H9 (cell line): Measurements from ENCODE around the gene PTPRN2. TPM values are rescaled to one million over a fixed set of nuclear protein-coding genes. Genes with fewer than 3 reads are reported as not detected.
A peak's percentile ranks its signal among the peaks of the same experiment; 100 is the strongest.

Experiments
- DNase-seq: peaks from one replicate; pipeline ENCODE4 v3.0.0-alpha.2; 2017
- H2AFZ ChIP-seq: one replicate; pipeline ENCODE4 v1.6.1; 2013; ENCODE audit warnings: mild to moderate bottlenecking, low read length, control low read depth, moderate library complexity
- H2AK5ac ChIP-seq: 2 replicates; pipeline ENCODE4 v1.6.1; 2013; ENCODE audit warnings: low read length, control low read depth, mixed read lengths; ENCODE audit not compliant: insufficient read length
- H2BK120ac ChIP-seq: one replicate; pipeline ENCODE4 v1.6.1; 2013; ENCODE audit warnings: low read depth, mild to moderate bottlenecking, low read length, control low read depth, inconsistent platforms; ENCODE audit not compliant: poor library complexity, severe bottlenecking
- H2BK12ac ChIP-seq: 2 replicates; pipeline ENCODE4 v1.6.1; 2013; ENCODE audit warnings: low read length, control low read depth, mixed read lengths, low read depth; ENCODE audit not compliant: insufficient read length
- H2BK15ac ChIP-seq: 2 replicates; pipeline ENCODE4 v1.6.1; 2013; ENCODE audit warnings: low read depth, low read length, control low read depth
- H2BK20ac ChIP-seq: one replicate; pipeline ENCODE4 v1.6.1; 2013; ENCODE audit warnings: low read depth, mild to moderate bottlenecking, low read length, control low read depth, inconsistent platforms; ENCODE audit not compliant: poor library complexity, severe bottlenecking
- H2BK5ac ChIP-seq: 2 replicates; pipeline ENCODE4 v1.6.1; 2013; ENCODE audit warnings: low read length, control low read depth, mixed read lengths; ENCODE audit not compliant: insufficient read length
- H3K14ac ChIP-seq: 2 replicates; pipeline ENCODE4 v1.6.1; 2013; ENCODE audit warnings: low read length, control low read depth; ENCODE audit not compliant: insufficient read depth
- H3K18ac ChIP-seq: 2 replicates; pipeline ENCODE4 v1.6.1; 2013; ENCODE audit warnings: low read depth, mild to moderate bottlenecking, mixed read lengths, low read length, control low read depth; ENCODE audit not compliant: insufficient read length
- H3K23ac ChIP-seq: 2 replicates; pipeline ENCODE4 v1.6.1; 2013; ENCODE audit warnings: low read length, control low read depth, mixed read lengths, low read depth; ENCODE audit not compliant: insufficient read length
- H3K23me2 ChIP-seq: 2 replicates; pipeline ENCODE4 v1.6.1; 2013; ENCODE audit warnings: low read depth, mild to moderate bottlenecking, mixed read lengths, low read length, control low read depth; ENCODE audit not compliant: insufficient read length, poor library complexity, severe bottlenecking
- H3K27ac ChIP-seq: 2 replicates; pipeline ENCODE4 v1.5.1; 2013; ENCODE audit warnings: low read length, control low read depth, mixed read lengths, low read depth; ENCODE audit not compliant: insufficient read length
- H3K27me3 ChIP-seq: 2 replicates; pipeline ENCODE4 v1.6.1; 2013; ENCODE audit warnings: low read length, control low read depth, inconsistent platforms; ENCODE audit not compliant: insufficient read depth
- H3K4ac ChIP-seq: 2 replicates; pipeline ENCODE4 v1.6.1; 2013; ENCODE audit warnings: low read depth, mild to moderate bottlenecking, control low read depth, inconsistent platforms, low read length, moderate library complexity
- H3K4me1 ChIP-seq: 2 replicates; pipeline ENCODE4 v1.6.1; 2013; ENCODE audit warnings: low read length, control low read depth, inconsistent platforms; ENCODE audit not compliant: insufficient read depth
- H3K4me2 ChIP-seq: 2 replicates; pipeline ENCODE4 v1.6.1; 2013; ENCODE audit warnings: low read length, control low read depth, mixed read lengths; ENCODE audit not compliant: insufficient read length, insufficient read depth
- H3K56ac ChIP-seq: 2 replicates; pipeline ENCODE4 v1.6.1; 2013; ENCODE audit warnings: low read depth, mild to moderate bottlenecking, mixed read lengths, low read length, control low read depth; ENCODE audit not compliant: insufficient read length
- H3K79me1 ChIP-seq: 2 replicates; pipeline ENCODE4 v1.6.1; 2013; ENCODE audit warnings: low read depth, mild to moderate bottlenecking, moderate library complexity, low read length, control low read depth, inconsistent platforms; ENCODE audit not compliant: insufficient read depth, poor library complexity, severe bottlenecking
- H3K79me2 ChIP-seq: 2 replicates; pipeline ENCODE4 v1.6.1; 2013; ENCODE audit warnings: low read length, control low read depth, inconsistent platforms; ENCODE audit not compliant: insufficient read depth
- H3K9ac ChIP-seq: 2 replicates; pipeline ENCODE4 v1.6.1; 2013; ENCODE audit warnings: low read length, control low read depth, mixed read lengths; ENCODE audit not compliant: insufficient read length; ENCODE audit errors: extremely low read depth
- H3K9me3 ChIP-seq: one replicate; pipeline ENCODE4 v1.6.1; 2013; ENCODE audit warnings: low read depth, low read length, inconsistent platforms; ENCODE audit not compliant: control insufficient read depth
- H3T11ph ChIP-seq: one replicate; pipeline ENCODE4 v1.6.1; 2013; ENCODE audit warnings: mild to moderate bottlenecking, low read length, control low read depth, inconsistent platforms
- H4K20me1 ChIP-seq: one replicate; pipeline ENCODE4 v1.6.1; 2013; ENCODE audit not compliant: control insufficient read depth, insufficient read length, insufficient read depth
- H4K5ac ChIP-seq: 2 replicates; pipeline ENCODE4 v1.6.1; 2013; ENCODE audit warnings: low read depth, mild to moderate bottlenecking, mixed read lengths, low read length, control low read depth; ENCODE audit not compliant: insufficient read length
- H4K8ac ChIP-seq: replicated peaks from 2 replicates; pipeline ENCODE4 v1.6.1; 2013; ENCODE audit warnings: low read length, control low read depth, mixed read lengths, low read depth; ENCODE audit not compliant: insufficient read length
- H4K91ac ChIP-seq: 2 replicates; pipeline ENCODE4 v1.6.1; 2013; ENCODE audit warnings: low read depth, mild to moderate bottlenecking, moderate library complexity, mixed read lengths, low read length, control low read depth; ENCODE audit not compliant: insufficient read length
- H3K27ac Mint-ChIP-seq, 3 experiments: 2 replicates in 2 of 3; 3 replicates in 1 of 3; pipeline ENCODE4 v1.8.0; 2020 to 2021; ENCODE audit warnings: mixed read lengths in 3 of 3, mild to moderate bottlenecking in 1 of 3, moderate library complexity in 1 of 3
- H3K27me3 Mint-ChIP-seq: 2 replicates; pipeline ENCODE4 v1.8.0; 2021; ENCODE audit warnings: low read depth, mild to moderate bottlenecking, moderate library complexity, mixed read lengths
- H3K36me3 Mint-ChIP-seq, 3 experiments: 2 replicates in 2 of 3; 3 replicates in 1 of 3; pipeline ENCODE4 v1.8.0; 2020 to 2021; ENCODE audit warnings: low read depth in 3 of 3, mixed read lengths in 3 of 3; ENCODE audit not compliant: insufficient read depth in 1 of 3
- H3K4me1 Mint-ChIP-seq, 2 experiments: 2 replicates each; pipeline ENCODE4 v1.8.0; 2020; ENCODE audit warnings: mixed read lengths in 2 of 2
- H3K4me3 Mint-ChIP-seq, 2 experiments: 2 replicates in 1 of 2; 3 replicates in 1 of 2; pipeline ENCODE4 v1.8.0; 2020 to 2021; ENCODE audit warnings: mild to moderate bottlenecking in 2 of 2, mixed read lengths in 2 of 2, moderate library complexity in 1 of 2
- H3K9me3 Mint-ChIP-seq, 2 experiments: 2 replicates in 1 of 2; 3 replicates in 1 of 2; pipeline ENCODE4 v1.8.0; 2020; ENCODE audit warnings: mild to moderate bottlenecking in 2 of 2, mixed read lengths in 2 of 2, moderate library complexity in 1 of 2
- CTCF ChIP-seq: fragments of 200-600 bp; sonication (generic); conservative IDR thresholded peaks from 3 replicates; pipeline ENCODE4 v1.8.0; 2021; ENCODE audit warnings: antibody characterized with exemption, mild to moderate bottlenecking
- WGBS: extraction: QIAGEN DNeasy Blood & Tissue Kit; methylation state at CpG from one replicate; pipeline ENCODE4 v1.1.7; 2013; ENCODE audit warnings: missing lambda C conversion rate, low lambda C conversion rate, mixed read lengths; ENCODE audit not compliant: insufficient read length; ENCODE audit errors: extremely low coverage; 5-methylcytosine and 5-hydroxymethylcytosine counted together
- total RNA-seq: library from RNA; stranded (reverse); gene quantifications from 2 replicates; pipeline ENCODE4 v1.2.1, GENCODE V29; 2021

Gene PTPRN2
- total RNA-seq, 1 experiment from 2014 or later, result 5.2 TPM

GRCh38 chr7:158023157-158023556, 564.5 kb downstream of the PTPRN2 start:
- Mint-ChIP-seq H3K27me3 (peaks cover 46% of the 10 kb centered on the region), H3K36me3 (no peaks in the 10 kb centered on the region), H3K27ac (peak overlapping the region in 1 of 3 experiments; percentile 7; a peak in 1 of 7 replicates), H3K4me1 (peaks cover 14 to 26% of the 10 kb centered on the region in 2 experiments), H3K4me3 (no peak overlapping the region), H3K9me3 (no peaks in the 10 kb centered on the region)
- H3K9ac ChIP-seq, result no peak overlapping the region
- H3K56ac ChIP-seq, result no peak overlapping the region
- H3K79me1 ChIP-seq, result no peaks in the 10 kb centered on the region
- no peak overlapping the region for H3K4me2 ChIP-seq
- H2BK5ac ChIP-seq, result no peak overlapping the region
- H3K27me3 ChIP-seq, result no peaks in the 10 kb centered on the region
- no peak overlapping the region for H4K5ac ChIP-seq
- H3K9me3 ChIP-seq, result no peaks in the 10 kb centered on the region
- no peak for DNase-seq
- H3K4me1 ChIP-seq, result no peaks in the 10 kb centered on the region
- no peak overlapping the region for H4K8ac ChIP-seq
- H3K4ac ChIP-seq, result no peak overlapping the region
- H4K20me1 ChIP-seq, result no peaks in the 10 kb centered on the region
- H2BK20ac ChIP-seq, result no peak overlapping the region
- no peak overlapping the region for H3T11ph ChIP-seq
- H3K23me2 ChIP-seq, result no peaks in the 10 kb centered on the region
- H3K23ac ChIP-seq, result no peak overlapping the region
- no peak overlapping the region for H4K91ac ChIP-seq
- TF ChIP-seq CTCF, result no peak
- WGBS, result no CpG with 5 or more reads among the region's 8 CpGs
- no peak overlapping the region for H2BK12ac ChIP-seq
- H3K79me2 ChIP-seq, result no peaks in the 10 kb centered on the region
- H3K27ac ChIP-seq, result no peak overlapping the region
- no peak overlapping the region for H2AK5ac ChIP-seq
- H3K14ac ChIP-seq, result no peak overlapping the region
- H3K18ac ChIP-seq, result no peak overlapping the region
- H2BK15ac ChIP-seq, result no peak overlapping the region
- no peak overlapping the region for H2BK120ac ChIP-seq
- no peak overlapping the region for H2AFZ ChIP-seq
